H1 (cell line): ENCODE data around the gene EGFLAM. TPM values are rescaled to one million over a fixed set of nuclear protein-coding genes. Genes with fewer than 3 reads are reported as not detected.

Experiments used
- CTCF ChIA-PET: fragments of 300-600 bp; sonication (Branson Sonifier 250); formaldehyde crosslinking; loops from one replicate; lab custom pipeline; 2021; ENCODE audit not compliant: partially characterized antibody; lab: Charles Lee
- POLR2A ChIA-PET: fragments of 300-600 bp; sonication (Branson Sonifier 250); formaldehyde crosslinking; loops from one replicate; lab custom pipeline; 2021; ENCODE audit warnings: inconsistent platforms; ENCODE audit not compliant: partially characterized antibody; lab: Charles Lee
- DNase-seq, 2 experiments: peaks; one replicate each; pipeline versions ENCODE4 v3.0.0 to v3.0.0-alpha.2; 2010 to 2022; ENCODE audit warnings: low spot score in 2 of 2, low read depth in 1 of 2, mixed read lengths in 1 of 2
- FAIRE-seq: peaks from 2 replicates; lab custom pipeline; 2011; peaks lifted over from hg19 to GRCh38; lab: Jason Lieb, UNC
- H2AFZ ChIP-seq: 2 replicates; pipeline ENCODE4 v1.8.1; 2012; ENCODE audit warnings: low read length, inconsistent platforms
- H2AK5ac ChIP-seq: 2 replicates; pipeline ENCODE4 v1.6.1; 2013; ENCODE audit warnings: low read depth, low read length
- H2BK120ac ChIP-seq: replicated peaks from 2 replicates; pipeline ENCODE3; 2013; ENCODE audit warnings: low read depth, low read length, inconsistent platforms
- H2BK12ac ChIP-seq: 2 replicates; pipeline ENCODE4 v1.6.1; 2013; ENCODE audit warnings: low read depth, low read length
- H2BK15ac ChIP-seq: 2 replicates; pipeline ENCODE4 v1.6.1; 2013; ENCODE audit warnings: low read length
- H2BK20ac ChIP-seq: 2 replicates; pipeline ENCODE4 v1.6.1; 2013; ENCODE audit warnings: low read length
- H2BK5ac ChIP-seq: 2 replicates; pipeline ENCODE4 v1.6.1; 2013; ENCODE audit warnings: low read depth, low read length
- H3K14ac ChIP-seq: 2 replicates; pipeline ENCODE4 v1.6.1; 2013; ENCODE audit warnings: inconsistent platforms; ENCODE audit not compliant: insufficient read length
- H3K18ac ChIP-seq: 2 replicates; pipeline ENCODE4 v1.6.1; 2013; ENCODE audit warnings: low read length; ENCODE audit errors: extremely low read depth
- H3K23ac ChIP-seq: 2 replicates; pipeline ENCODE4 v1.6.1; 2013; ENCODE audit warnings: inconsistent platforms; ENCODE audit not compliant: insufficient read length
- H3K23me2 ChIP-seq: 2 replicates; pipeline ENCODE4 v1.6.1; 2013; ENCODE audit warnings: low read depth, low read length
- H3K27ac ChIP-seq: 2 replicates; pipeline ENCODE4 v1.6.1; 2011; ENCODE audit warnings: low read depth, low read length, inconsistent platforms
- H3K27me3 ChIP-seq, 4 experiments: replicated peaks in 1 of 4; 1 replicate in 1 of 4; 2 replicates in 3 of 4; pipeline versions ENCODE4 v1.6.1 to v1.8.1; 2011 to 2013; ENCODE audit warnings: low read length in 3 of 4, mild to moderate bottlenecking in 3 of 4, inconsistent platforms in 2 of 4, mixed read lengths in 2 of 4, moderate library complexity in 1 of 4; ENCODE audit not compliant: control insufficient read depth in 3 of 4, insufficient read depth in 3 of 4; ENCODE audit errors: extremely low read depth in 1 of 4
- H3K36me3 ChIP-seq, 4 experiments: 2 replicates each; pipeline versions ENCODE4 v1.6.1 to v1.8.1; 2011 to 2013; ENCODE audit warnings: mild to moderate bottlenecking in 4 of 4, low read length in 3 of 4, moderate library complexity in 2 of 4, control low read depth in 1 of 4, inconsistent platforms in 1 of 4; ENCODE audit not compliant: insufficient read depth in 4 of 4, control insufficient read depth in 2 of 4
- H3K4ac ChIP-seq: replicated peaks from 2 replicates; pipeline ENCODE3; 2013; ENCODE audit warnings: low read length, low read depth, mixed read lengths, inconsistent platforms; ENCODE audit not compliant: insufficient read length
- H3K4me1 ChIP-seq, 4 experiments: replicated peaks in 1 of 4; 1 replicate in 1 of 4; 2 replicates in 3 of 4; pipeline versions ENCODE4 v1.6.1 to v1.8.1; 2011 to 2013; ENCODE audit warnings: low read length in 3 of 4, inconsistent platforms in 2 of 4, mixed read lengths in 1 of 4; ENCODE audit not compliant: insufficient read depth in 4 of 4, control insufficient read depth in 3 of 4
- H3K4me2 ChIP-seq, 2 experiments: 2 replicates each; pipeline versions ENCODE4 v1.6.1 to v1.8.1; 2011 to 2013; ENCODE audit warnings: low read depth in 2 of 2, low read length in 2 of 2, control low read depth in 1 of 2, inconsistent platforms in 1 of 2, mild to moderate bottlenecking in 1 of 2; ENCODE audit not compliant: insufficient read depth in 1 of 2
- H3K4me3 ChIP-seq, 4 experiments: fragments of 200-600, 300-600 bp in 1 of 4; sonication (generic), shearing (Covaris generic), sonication (Bioruptor Twin) in 1 of 4; 2 replicates each; pipeline versions ENCODE4 v1.5.1 to v1.8.1; 2011 to 2016; ENCODE audit warnings: low read length in 4 of 4, low read depth in 3 of 4, control low read depth in 2 of 4, inconsistent platforms in 2 of 4, mild to moderate bottlenecking in 2 of 4, mixed read lengths in 1 of 4, moderate library complexity in 1 of 4; ENCODE audit not compliant: insufficient read depth in 2 of 4; ENCODE audit errors: extremely low read depth in 1 of 4
- H3K56ac ChIP-seq: replicated peaks from 2 replicates; pipeline ENCODE3; 2013; ENCODE audit warnings: low read depth, mild to moderate bottlenecking, mixed read lengths, low read length, inconsistent platforms; ENCODE audit not compliant: insufficient read length
- H3K79me1 ChIP-seq: 2 replicates; pipeline ENCODE4 v1.6.1; 2013; ENCODE audit warnings: low read depth, low read length, control low read depth
- H3K79me2 ChIP-seq, 2 experiments: 2 replicates each; pipeline versions ENCODE4 v1.6.1 to v1.8.1; 2012 to 2013; ENCODE audit warnings: low read length in 2 of 2, mild to moderate bottlenecking in 2 of 2, inconsistent platforms in 1 of 2; ENCODE audit not compliant: insufficient read depth in 2 of 2, control insufficient read depth in 1 of 2
- H3K9ac ChIP-seq, 4 experiments: replicated peaks in 1 of 4; 1 replicate in 1 of 4; 2 replicates in 3 of 4; pipeline versions ENCODE4 v1.6.1 to v1.8.1; 2011 to 2013; ENCODE audit warnings: low read depth in 3 of 4, low read length in 3 of 4, control low read depth in 2 of 4, mild to moderate bottlenecking in 2 of 4, moderate library complexity in 2 of 4, inconsistent platforms in 1 of 4; ENCODE audit errors: extremely low read depth in 1 of 4
- H3K9me3 ChIP-seq, 2 experiments: 2 replicates each; pipeline versions ENCODE4 v1.6.1 to v1.8.1; 2012 to 2013; ENCODE audit warnings: mild to moderate bottlenecking in 2 of 2, moderate library complexity in 2 of 2, control low read depth in 1 of 2, inconsistent platforms in 1 of 2, low read depth in 1 of 2, low read length in 1 of 2, mixed read lengths in 1 of 2; ENCODE audit not compliant: insufficient read depth in 2 of 2
- H4K20me1 ChIP-seq, 2 experiments: replicated peaks in 1 of 2; 2 replicates each; pipeline versions ENCODE3 to v1.8.1; 2011 to 2013; ENCODE audit warnings: inconsistent platforms in 2 of 2, low read length in 2 of 2, mild to moderate bottlenecking in 1 of 2; ENCODE audit not compliant: insufficient read depth in 2 of 2, control insufficient read depth in 1 of 2
- H4K5ac ChIP-seq: 2 replicates; pipeline ENCODE4 v1.6.1; 2013; ENCODE audit warnings: low read length, low read depth, mixed read lengths, inconsistent platforms; ENCODE audit not compliant: insufficient read length
- H4K8ac ChIP-seq: 2 replicates; pipeline ENCODE4 v1.8.0; 2013; ENCODE audit warnings: mild to moderate bottlenecking, moderate library complexity, low read length, inconsistent platforms; ENCODE audit not compliant: insufficient read depth; ENCODE audit errors: extremely low read depth
- H4K91ac ChIP-seq: replicated peaks from 2 replicates; pipeline ENCODE3; 2013; ENCODE audit warnings: low read length, mixed read lengths, inconsistent platforms; ENCODE audit not compliant: insufficient read length
- EP300 ChIP-seq, 2 experiments: IDR thresholded peaks; 1 replicate in 1 of 2; 2 replicates in 1 of 2; pipeline ENCODE4 v1.6.1; 2011 to 2012; ENCODE audit warnings: low read depth in 2 of 2, low read length in 2 of 2, mild to moderate bottlenecking in 2 of 2, borderline replicate concordance in 1 of 2, inconsistent platforms in 1 of 2, moderate library complexity in 1 of 2
- WGBS, 2 experiments: shearing (Covaris generic) in 1 of 2; methylation state at CpG; one replicate each; pipeline versions ENCODE4 v1.1.6 to v1.1.7; 2013 to 2015; ENCODE audit warnings: low lambda C conversion rate in 2 of 2, mixed read lengths in 2 of 2, inconsistent platforms in 1 of 2, low coverage in 1 of 2, missing lambda C conversion rate in 1 of 2; ENCODE audit not compliant: insufficient replicate concordance in 2 of 2, insufficient coverage in 1 of 2, insufficient read length in 1 of 2; ENCODE audit errors: extremely low coverage in 1 of 2, missing lambda C conversion rate in 1 of 2; 5-methylcytosine and 5-hydroxymethylcytosine counted together
- polyA plus RNA-seq, 7 experiments: library from polyadenylated mRNA; depleted of rRNA in 3 of 7; stranded (reverse) in 5 of 7; unstranded in 2 of 7; fragments of >200 nt in 5 of 7; fragments of 200-250 nt in 2 of 7; gene quantifications; 1 replicate in 5 of 7; 2 replicates in 1 of 7; 4 replicates in 1 of 7; pipeline versions ENCODE4 v1.2.1 to v1.2.3, GENCODE V29; 2011 to 2013; ENCODE audit warnings: missing spikeins in 2 of 7, mixed read lengths in 2 of 7
- total RNA-seq: library from RNA; stranded (reverse); fragmentation: NEBNext Ultra II Directional; extraction: Animal tissue kit (Norgen Biotek cat#: 25700); gene quantifications from 2 replicates; pipeline ENCODE4 v1.2.1, GENCODE V29; 2021

Gene EGFLAM
- total and polyA plus RNA-seq, 2 of the 8 experiments (the other 6 are each of a cell fraction or from before 2014, with no cell fraction given): 0.20 to 0.24 TPM

DNA sequence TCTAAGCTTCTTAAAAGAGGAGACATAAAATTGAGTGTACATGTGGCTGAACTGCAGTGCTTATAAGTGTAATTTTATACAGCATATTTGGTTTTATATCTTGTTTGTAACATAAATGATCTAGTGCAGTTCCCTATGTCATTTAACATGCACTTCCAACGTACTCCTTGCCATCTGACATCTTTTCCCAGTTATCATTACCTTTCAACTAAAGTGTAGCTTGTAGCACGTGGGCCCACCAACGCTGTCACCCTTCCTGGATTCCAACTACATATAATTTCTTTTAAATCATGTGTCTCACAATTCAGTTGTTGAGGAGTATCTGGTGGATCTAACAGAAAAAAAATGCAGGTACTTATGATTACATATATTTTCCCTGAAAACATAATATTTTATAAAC lies 247.9 kb downstream of the EGFLAM start:
- H3K9ac ChIP-seq: no peak overlapping the region
- FAIRE-seq: no peak
- no peak overlapping the region for H3K18ac ChIP-seq
- H2BK20ac ChIP-seq: no peak overlapping the region
- no peaks in the 10 kb centered on the region for H3K27me3 ChIP-seq
- TF ChIP-seq EP300 (IDR thresholded peaks at IDR 0.05; ENCODE audit: borderline replicate concordance in 1 of 2, low read depth in 2 of 2, low read length in 2 of 2): no peak
- no peaks in the 10 kb centered on the region for H3K79me2 ChIP-seq
- no peak overlapping the region for H4K91ac ChIP-seq
- H3K4me1 ChIP-seq: no peaks in the 10 kb centered on the region
- no peak overlapping the region for H2BK12ac ChIP-seq
- no peak overlapping the region for H3K4me2 ChIP-seq
- H3K23ac ChIP-seq: no peak overlapping the region
- H3K14ac ChIP-seq: no peak overlapping the region
- H3K4me3 ChIP-seq: no peak overlapping the region
- no peak overlapping the region for H4K5ac ChIP-seq
- ChIA-PET POLR2A (no interaction called here), CTCF (interaction anchor here (0.6 to 1.6 kb wide), 6 partner anchors 21 to 751 kb away, joined by 3 read pairs; no protein-coding TSS in a partner anchor)
- H3K36me3 ChIP-seq: peaks cover 0 to 4% (median 0%) of the 10 kb centered on the region in 4 experiments; a peak in 2 of 8 replicates
- H2BK5ac ChIP-seq: no peak overlapping the region
- H3K27ac ChIP-seq: no peak overlapping the region
- H2AFZ ChIP-seq: no peak overlapping the region
- H2BK15ac ChIP-seq: no peak overlapping the region
- DNase-seq: no peak
- H3K9me3 ChIP-seq: no peaks in the 10 kb centered on the region
- no peak overlapping the region for H2BK120ac ChIP-seq
- no peak overlapping the region for H3K56ac ChIP-seq
- H3K23me2 ChIP-seq: no peaks in the 10 kb centered on the region
- H4K8ac ChIP-seq: no peak overlapping the region
- 93% methylated on average over 3 of the region's 3 CpGs; no CpG with 5 or more reads in 1 of the 2 experiments for WGBS, 2 experiments
- no peak overlapping the region for H3K4ac ChIP-seq
- H2AK5ac ChIP-seq: no peak overlapping the region
- H3K79me1 ChIP-seq: no peaks in the 10 kb centered on the region
- H4K20me1 ChIP-seq: no peaks in the 10 kb centered on the region
